NCI-H1048 (cell line): ENCODE results near the gene ARHGAP6.

ENCODE experiments used
- DNase-seq: peaks from one replicate; lab custom pipeline; 2025; lab: John Stamatoyannopoulos, UW

The ARHGAP6 gene

GRCh38 chrX:11108253-11108941, 557.3 kb downstream of the ARHGAP6 start:
- no peak for DNase-seq

- no peak for DNase-seq
These were observed 560.6 kb downstream of the ARHGAP6 start for GRCh38 chrX:11105080-11105479.

GRCh38 chrX:11103751-11104150, 562.0 kb downstream of the ARHGAP6 start:
- no peak for DNase-seq

- no peak for DNase-seq
These were observed 562.7 kb downstream of the ARHGAP6 start for GRCh38 chrX:11103006-11103405.

GRCh38 chrX:11100281-11101035, 565.3 kb downstream of the ARHGAP6 start:
- no peak for DNase-seq

GRCh38 chrX:11099465-11099864, 566.3 kb downstream of the ARHGAP6 start:
- no peak for DNase-seq

- no peak for DNase-seq
These were observed 567.8 kb downstream of the ARHGAP6 start for GRCh38 chrX:11097933-11098332.

- DNase-seq = no peak
These were observed 575.9 kb downstream of the ARHGAP6 start for GRCh38 chrX:11089802-11090201.
